NCI-H1105 treated with DMSO at 0.1 percent for 48 hours (cell line): ENCODE data around the gene TSPAN10.

Source experiments
- DNase-seq: peaks from one replicate; lab custom pipeline; 2025; lab: John Stamatoyannopoulos, UW

Gene TSPAN10

DNA sequence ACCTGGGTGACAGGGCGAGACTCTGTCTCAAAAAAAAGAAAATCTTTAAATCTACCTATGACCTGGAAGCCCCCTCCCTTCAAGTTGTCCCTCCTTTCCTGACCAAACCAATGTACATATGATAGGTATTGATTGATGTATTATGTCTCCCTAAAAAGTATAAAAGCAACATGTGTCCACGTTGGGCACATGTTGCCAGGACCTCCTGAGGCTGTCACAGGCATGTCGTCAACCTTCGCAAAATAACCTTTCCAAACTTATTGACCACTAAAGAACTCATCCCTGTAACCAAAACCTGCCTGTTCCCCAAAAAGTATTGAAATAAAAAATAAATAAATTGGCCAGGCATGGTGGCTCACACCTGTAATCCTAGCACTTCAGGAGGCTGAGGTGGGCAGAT is 25.0 kb downstream of the TSPAN10 start:
- DNase-seq, result no peak

DNA sequence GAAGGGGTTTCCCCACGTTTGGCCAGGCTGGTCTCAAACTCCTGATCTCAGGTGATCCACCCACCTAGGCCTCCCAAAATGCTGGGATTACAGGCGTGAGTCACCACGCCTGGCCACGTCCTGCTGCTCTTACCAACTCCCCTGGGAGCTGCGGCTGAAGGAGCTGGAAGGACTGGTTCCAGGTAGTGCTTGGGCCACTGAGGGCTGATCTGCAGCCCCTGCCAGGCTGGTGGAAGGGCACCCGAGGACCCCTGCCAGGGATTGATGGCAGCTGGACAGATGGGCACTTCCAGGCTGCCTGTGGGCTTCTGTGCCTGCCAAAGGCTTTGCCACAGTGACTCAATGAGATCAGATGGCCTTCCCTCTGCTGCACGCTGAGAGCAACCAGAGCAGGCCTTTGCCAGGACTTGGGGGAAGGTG is 27.1 kb downstream of the TSPAN10 start:
- no peak for DNase-seq

DNA sequence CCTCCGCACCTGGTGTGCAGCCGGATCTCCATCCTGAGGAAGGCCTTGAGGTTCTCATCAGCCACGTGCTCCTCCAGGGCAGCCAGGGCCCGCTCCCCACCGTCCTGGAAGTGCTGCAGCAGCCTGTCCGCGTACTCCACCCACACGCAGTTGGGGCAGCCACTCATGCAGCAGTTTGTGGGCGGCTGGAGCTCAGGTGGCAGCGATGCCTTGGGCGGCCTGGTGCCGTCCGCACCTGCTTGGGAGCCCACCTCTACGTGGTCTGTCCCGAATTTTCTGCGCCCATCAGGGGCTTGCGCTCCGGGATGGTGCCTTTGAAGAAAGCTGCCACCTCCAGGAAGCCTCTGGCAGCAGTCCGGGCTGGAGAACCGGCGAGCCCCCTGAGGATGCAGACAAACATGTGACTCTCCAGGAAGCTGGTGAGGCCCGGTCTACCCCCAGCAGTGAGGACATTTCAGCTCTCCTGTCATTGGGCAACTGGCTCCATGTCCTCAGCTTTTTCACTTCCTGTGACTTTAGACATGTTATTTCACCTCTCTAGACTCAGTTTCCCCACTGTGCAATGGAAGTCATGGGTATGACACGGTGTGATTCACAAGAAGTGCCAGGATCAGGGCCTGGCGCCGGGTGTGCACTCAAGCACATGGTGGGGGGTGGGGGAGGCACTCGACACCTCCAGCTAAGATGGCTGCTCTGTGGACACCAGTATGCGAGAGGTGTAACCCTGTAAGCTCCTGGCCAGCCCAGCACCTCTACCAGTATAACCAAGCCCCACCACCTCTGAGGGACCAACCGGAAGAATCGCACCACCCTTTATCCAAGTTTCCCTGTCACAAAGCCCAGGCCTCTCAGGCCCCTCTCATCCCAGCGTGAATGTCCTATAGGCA is 28.5 kb downstream of the TSPAN10 start:
- no peak for DNase-seq

DNA sequence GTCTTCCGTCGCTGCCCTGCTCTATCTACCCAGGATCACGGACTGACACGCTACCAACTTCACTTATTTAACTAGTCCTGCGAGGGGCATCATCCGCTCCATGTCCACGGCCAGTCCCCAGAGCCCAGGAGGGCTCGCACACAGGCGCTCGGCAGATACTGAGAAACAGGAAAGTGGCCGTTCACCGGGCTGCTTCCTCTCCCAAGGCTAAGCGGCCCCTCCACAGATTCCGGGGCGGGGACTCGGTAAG is 29.0 kb downstream of the TSPAN10 start:
- DNase-seq, result no peak

DNA sequence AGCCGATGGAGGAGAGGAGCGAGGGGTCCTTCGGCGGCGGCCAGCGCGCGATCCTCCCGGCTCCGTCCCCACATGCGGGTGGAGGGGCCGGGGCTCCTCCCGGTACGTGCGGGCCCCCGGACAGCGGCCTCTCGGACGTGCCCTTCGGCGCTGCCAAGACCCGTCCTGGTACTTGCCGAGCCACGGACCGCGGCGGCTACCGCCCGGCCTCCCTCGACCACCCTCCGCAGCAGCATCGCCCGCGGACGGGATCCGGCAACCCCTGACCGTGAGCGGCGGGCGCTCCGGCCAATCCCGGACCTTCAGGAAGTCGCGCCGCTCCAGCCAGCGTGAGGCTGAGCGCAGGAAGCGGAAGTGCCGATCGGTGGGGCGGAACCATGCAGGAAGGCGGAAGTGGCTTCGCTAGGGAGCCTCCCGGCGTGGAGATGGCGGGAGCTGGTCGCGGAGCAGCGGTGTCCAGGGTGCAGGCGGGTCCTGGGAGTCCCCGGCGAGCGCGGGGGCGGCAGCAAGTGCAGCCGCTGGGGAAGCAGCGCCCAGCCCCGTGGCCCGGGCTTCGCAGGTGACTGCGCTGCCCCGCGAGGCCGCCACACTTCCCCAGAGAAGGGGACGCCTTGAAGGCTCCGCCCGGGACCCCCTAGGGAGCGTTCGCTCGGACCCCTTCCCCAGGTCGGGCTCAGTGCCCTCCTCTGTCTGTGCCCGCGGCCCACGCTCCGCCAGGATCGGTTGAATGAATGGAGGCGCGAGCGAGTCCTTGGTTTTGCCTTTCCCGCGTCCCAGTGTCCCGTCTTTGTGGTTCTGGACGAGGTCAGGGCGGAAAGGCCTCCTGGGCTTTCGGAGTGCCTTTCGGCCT is 29.6 kb downstream of the TSPAN10 start, which contains the start of the genes CCDC137 and OXLD1:
TSS of gene CCDC137 (plus strand) at position 396 of the 850 bp plus-strand sequence. CDS start at position 426, 30 bp downstream.
TSS of gene OXLD1 (minus strand) at position 264 of the 850 bp plus-strand sequence. CDS start at position 236, 28 bp downstream.
- peak; percentile 87 for DNase-seq

DNA sequence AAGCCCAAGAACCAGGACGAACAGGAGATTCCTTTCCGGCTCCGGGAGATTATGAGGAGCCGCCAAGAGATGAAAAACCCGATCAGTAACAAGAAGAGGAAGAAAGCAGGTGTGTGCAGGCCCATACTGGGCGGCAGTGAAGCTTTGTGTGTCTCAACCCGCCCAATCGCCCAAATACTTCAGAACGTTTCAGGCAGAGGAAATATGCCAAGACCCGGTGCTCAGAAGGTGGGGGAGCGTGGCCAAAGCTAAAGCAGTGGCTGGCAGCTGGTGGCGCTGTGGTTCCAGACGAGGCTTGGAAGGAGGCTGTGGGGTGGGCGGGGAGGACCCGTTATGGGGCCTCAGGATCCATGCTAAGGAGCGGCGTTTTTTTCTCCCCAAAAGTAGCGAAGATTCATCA is 30.8 kb downstream of the TSPAN10 start:
- no peak for DNase-seq

DNA sequence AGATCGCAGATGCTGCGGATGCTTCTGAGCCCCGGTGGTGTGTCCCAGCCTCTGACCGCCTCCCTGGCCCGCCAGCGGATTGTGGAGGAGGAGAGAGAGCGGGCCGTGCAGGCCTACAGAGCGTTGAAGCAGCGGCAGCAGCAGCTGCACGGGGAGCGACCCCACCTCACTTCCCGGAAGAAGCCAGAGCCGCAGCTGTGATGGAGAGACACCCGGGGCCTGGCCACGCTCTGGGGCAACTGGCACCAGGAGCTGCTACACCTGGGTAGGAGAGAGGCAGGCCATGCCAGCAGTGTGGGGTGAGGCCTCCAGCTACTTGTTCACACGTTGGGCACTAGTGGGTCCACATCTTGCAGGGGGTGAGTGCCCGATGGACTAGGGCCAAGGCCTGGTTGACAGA is 35.5 kb downstream of the TSPAN10 start:
- no peak for DNase-seq

DNA sequence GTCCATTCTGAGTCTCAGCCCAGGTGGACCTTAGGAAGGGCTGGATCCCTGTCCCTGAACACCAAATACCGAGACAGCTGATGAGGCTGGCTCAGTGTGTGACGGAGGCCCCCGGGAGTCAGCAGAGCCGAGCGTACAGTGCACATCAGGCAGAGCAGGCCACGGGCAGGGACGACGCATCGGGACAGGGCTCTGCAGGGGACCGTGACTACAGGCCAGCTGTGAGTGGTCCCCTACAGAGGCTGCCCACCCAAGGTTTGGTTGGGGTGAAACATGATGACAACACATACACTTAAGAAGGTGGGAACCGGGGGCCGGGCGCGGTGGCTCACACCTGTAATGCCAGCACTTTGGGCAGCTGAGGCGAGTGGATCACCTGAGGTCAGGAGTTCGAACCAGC is 36.0 kb downstream of the TSPAN10 start:
- no peak for DNase-seq

DNA sequence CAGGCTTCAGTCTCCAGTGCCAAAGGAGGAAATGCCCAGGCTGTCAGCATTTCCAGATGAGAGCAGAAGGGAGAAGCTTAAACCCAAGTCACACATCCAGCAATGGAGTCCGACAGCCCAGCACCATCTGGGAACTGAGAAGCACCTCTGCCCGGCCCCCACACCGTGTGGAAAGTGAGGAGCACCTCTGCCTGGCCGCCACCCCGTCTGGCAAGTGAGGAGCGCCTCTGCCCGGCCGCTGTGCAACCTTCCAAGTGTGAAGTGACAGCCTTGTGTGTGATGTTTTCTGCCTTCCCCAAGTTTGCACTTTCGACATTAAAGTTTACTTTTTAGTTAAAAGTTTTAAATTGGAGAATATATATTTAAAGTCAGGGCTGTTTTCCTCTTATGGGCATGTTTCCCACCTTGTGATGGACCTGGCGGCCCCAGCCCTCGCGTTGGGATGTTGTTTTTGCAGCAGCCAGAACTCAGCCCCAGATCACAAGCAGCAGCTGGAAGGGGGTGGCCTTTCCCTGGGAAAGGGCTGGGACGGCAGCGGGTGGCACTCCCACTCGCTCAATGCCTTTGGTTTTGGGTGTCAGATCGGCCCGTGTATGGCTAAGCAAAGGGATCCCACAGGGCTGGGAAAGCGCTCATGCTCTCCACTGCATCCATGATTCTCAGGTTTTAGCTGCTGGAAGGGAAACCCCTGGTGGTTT is 36.7 kb downstream of the TSPAN10 start:
- DNase-seq, result no peak

DNA sequence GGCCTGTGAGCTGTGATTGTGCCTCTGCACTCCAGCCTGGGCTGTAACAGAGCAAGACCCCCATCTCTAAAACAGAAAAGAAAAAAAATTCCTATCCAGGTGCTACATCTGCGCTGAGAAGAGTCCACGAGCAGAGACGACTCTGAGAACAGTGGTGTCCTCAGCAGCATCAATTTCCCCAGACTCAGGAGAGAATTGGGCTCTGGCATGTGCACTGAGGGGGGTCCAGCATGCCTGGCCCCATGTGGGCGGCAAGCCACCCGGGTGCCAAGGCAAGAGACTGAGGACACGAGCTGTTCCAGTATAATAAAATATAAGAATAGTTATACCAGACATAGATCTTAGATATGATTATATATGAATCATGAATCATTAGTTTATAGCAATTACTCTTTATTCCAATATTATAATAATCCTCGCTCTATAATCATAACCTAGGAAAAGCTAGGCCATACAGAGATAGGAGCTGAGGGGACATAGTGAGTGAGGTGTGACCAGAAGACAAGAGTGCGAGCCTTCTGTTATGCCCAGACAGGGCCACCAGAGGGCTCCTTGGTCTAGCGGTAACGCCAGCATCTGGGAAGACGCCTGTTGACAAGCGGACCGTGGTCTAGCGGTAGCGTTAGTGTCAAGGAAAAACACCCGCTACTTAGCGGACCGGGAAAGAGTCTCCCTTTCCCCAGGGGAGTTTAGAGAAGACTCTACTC is 38.7 kb downstream of the TSPAN10 start:
- peak; percentile 26 for DNase-seq

DNA sequence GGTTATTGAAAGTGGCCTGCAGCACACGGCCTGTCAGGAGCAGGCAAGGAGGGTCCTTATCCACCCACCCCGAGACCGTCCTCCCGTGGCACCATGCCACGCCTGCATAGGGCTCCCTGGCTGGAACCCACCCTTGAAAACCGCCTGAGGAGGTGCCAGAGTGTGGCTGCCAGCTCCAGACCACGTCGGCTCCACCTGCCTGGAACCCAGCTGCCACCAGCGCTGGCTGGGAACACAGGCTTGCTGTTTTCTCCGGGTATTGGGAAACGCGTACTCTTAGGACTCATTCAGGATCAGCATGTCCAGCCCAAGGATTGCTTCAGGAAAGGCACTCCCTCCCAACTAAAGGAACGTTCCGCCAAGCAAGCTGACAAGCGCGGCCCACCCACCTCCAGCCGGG is 39.9 kb downstream of the TSPAN10 start:
- no peak for DNase-seq

DNA sequence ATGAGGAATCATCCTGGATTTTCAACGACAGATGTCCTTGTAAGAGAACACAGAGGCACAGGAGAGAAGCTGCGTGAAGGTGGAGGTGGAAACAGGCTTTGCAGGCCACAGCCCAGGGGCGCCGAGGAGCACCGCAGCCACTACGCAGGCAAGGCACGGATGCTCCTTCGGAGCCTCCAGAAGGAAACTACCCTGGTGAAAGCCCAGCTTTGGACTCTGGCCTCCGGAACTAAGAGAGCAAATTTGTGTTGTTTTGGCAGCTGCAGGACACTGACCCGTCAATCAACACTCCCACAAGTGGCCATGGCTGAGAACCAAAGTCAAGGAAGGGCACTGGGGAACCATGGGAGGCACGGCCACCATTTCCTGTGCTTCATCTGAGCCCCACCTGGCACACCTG is 43.2 kb downstream of the TSPAN10 start:
- DNase-seq, result no peak

DNA sequence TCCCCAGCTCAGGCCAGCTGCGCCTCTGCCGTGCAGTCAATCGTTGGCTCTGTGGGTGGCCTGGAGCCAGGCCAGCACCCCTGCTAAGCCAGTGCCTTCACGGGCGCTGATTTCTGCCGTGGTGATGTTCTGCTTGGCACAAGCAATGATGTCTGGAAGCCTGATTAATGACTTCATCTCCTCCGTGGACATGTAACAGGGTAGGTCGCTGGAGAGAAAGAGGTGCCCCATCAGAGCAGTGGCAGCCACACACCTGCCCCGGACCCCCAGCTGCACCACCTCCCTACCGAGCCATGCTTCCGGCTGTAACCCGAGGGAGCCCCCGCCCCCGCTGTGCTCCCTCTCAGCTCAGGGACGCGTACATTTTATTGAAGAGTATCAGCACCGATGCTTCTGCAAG is 44.7 kb downstream of the TSPAN10 start:
- DNase-seq, result no peak

DNA sequence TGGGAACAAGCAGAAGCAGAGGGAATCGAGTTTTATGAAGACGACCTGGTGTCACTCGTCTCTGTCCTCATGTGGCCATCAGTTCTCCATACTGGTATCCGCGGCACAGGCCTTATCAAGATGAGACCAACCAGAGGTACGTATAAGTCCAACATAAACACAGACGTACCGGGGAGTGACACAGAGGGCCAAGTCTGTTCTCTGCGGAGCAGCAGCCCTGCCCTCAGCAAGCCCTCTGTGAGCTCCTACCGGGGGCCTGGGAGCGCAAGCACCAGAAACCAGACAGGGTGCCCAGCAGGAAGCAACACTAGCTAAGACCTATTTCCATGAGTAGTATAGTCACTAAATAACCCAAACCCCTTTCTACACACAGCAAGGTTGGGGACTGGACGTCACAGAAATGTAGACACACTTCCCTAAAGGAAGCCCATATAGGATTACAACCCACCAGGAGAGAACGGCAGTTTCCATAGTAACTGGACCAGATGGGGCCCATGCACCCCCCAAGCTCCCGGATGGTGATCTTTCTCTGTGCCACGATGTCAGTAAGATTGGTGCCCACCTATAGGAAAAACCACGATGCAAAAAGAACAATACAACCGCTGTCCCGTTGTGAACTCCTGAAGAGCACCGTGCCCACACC is 45.7 kb downstream of the TSPAN10 start:
- DNase-seq, result no peak

DNA sequence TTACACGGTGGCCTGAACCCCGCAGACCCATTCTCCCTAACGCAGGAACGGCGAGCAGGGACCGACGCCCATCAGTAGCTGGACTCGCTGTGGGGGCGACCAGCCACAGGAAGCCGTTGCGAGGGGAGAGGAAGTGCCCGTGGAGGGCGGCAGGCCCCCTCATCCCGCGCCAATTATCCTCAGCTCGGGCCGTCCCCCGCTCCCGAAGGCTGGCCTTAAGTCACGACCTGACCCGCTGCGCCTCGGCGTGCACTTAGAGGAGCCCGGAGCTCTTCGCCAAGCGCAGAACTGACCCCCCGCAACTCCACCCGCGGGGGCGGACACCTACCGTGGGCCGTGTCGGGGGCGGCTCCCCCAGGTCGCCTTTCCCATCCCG is 46.2 kb downstream of the TSPAN10 start:
- DNase-seq, result no peak

DNA sequence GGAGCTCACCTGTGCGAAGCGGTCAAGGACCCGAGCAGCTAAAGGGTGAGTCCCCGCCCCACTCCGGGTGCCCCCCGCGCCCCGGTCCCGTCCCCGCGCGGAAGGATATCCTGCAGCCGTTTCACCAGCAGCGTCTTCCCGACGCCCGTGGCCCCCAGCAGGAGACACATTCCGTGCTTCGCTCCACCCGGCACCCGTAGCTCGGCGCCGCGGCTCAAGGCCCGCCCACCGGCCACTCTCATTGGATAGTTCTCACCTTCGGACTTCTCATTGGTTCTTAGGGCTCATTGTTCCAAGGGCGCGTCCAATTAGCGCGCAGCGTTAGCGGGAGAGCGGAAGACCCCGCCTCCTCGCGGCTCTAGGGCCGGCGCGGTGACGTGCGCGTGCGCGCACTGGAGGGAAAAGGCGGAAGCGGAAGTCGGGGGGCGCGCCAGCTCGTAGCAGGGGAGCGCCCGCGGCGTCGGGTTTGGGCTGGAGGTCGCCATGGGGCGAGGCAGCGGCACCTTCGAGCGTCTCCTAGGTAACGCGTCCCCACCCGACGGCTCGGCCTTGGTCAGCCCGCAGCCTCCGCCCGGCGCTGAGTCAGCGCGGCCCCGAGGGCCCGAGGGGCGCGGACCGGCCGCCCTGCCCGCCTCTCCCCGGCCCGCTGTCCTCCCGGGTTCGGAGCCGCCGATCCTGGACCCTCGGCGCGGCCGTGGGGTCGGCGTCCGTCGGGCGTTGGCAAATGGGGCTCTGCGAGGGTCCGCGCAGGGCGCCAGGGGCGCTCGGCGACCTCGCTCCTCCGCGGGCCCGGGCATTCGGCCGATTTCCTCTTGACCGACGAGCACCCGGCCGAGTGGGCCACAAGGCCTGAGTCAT is 46.8 kb downstream of the TSPAN10 start, which contains the start of the genes ARL16 and HGS:
TSS of gene ARL16 (minus strand) at position 214 of the 858 bp plus-strand sequence. CDS start at position 170, 44 bp downstream.
TSS of gene HGS (plus strand) at position 428 of the 858 bp plus-strand sequence. CDS start at position 484, 56 bp downstream.
- DNase-seq, result peak; percentile 95

DNA sequence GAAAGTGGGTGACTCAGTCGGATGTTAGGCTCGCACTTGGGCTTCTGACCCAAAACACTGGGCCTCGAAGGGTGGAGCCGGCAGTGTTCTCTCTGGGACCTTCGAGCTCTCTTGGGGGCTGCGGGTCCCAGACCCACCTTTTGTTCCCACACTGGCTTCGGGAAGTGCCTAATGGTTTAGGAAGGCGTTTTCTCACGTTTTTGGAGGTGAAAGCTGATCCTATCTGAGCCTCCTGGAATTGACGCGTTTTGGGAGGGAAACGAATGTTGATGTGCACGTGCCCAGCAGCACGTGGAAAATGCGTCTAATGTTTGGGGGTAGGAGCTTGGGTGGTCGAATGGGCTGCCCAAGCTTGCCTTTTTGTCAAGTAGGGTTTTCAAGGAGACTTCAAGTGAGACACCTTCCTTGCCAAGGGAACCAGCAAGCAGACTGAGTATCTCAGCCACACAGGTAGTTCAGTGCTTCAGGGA is 47.5 kb downstream of the TSPAN10 start:
- DNase-seq, result no peak

DNA sequence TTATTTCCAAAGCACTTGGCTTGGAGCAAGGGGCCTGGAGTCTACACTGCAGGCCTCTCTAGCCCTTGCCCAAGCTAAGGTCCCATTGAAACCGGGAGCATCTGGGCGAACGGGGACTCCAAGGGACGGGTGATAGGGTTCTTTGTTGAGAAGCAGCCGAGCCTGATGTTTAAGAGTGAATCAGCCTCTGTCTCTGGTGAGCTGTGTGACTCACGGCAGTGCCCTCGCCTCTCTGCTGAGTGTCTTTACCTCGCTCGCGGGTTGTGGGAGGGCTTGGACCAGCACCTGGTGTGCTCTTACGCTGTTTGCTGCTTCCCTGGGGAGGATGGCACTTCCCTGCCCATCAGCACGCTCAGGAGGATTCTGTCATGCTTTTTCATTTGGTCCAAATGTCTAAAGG is 48.1 kb downstream of the TSPAN10 start:
- no peak for DNase-seq

DNA sequence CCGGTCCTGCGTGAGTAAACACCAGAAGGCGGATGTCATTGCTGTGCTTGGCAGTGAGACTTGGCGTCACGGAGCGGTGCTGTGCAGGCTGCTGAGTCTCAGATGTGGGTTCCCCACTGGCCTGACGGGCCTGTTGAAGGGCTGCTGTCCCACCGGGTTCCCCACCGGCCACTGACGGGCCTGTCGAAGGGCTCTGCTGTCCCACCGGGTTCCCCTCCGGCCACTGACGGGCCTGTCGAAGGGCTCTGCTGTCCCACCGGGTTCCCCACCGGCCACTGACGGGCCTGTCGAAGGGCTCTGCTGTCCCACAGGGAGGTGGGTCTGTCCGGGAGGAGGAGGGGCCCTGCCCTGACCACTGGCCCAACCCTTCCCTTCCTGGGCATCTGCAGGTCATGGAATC is 49.6 kb downstream of the TSPAN10 start:
- no peak for DNase-seq
